GM18909 (cell line): ENCODE results near the gene TBX4.
"Not testable (repeated sequence)": the region's sequence is repeated elsewhere in the genome, so short reads cannot be mapped to it uniquely, and the experiment has no call there.

ENCODE experiments used
- ATAC-seq: cut with Tn5 transposase; IDR thresholded peaks from one replicate; pipeline ENCODE4 v1.9.1; 2021; ENCODE audit warnings: mild to moderate bottlenecking; ENCODE audit not compliant: unreplicated experiment, poor library complexity

The TBX4 gene

DNA sequence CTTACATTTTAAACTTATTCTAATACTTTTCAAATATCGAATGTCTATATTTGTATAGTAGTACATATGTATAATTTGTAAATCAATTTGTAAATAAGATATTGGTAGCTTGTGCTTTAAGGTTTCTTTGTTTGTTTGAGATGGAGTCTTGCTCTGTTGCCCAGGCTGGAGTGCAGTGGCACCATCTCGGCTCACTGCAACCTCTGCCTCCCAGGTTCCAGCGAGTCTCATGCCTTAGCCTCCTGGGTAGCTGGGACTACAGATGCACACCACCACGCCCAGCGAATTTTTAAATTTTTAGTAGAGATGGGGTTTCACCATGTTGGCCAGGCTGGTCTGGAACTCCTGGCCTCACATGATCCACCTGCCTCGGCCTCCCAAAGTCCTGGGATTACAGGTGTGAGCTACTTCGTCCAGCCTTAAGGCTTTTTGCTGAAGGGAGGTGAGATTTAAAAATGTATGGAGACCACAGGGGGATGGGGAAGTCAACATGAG lies 41.7 kb downstream of the TBX4 start:
- not testable (repeated sequence) for ATAC-seq

DNA sequence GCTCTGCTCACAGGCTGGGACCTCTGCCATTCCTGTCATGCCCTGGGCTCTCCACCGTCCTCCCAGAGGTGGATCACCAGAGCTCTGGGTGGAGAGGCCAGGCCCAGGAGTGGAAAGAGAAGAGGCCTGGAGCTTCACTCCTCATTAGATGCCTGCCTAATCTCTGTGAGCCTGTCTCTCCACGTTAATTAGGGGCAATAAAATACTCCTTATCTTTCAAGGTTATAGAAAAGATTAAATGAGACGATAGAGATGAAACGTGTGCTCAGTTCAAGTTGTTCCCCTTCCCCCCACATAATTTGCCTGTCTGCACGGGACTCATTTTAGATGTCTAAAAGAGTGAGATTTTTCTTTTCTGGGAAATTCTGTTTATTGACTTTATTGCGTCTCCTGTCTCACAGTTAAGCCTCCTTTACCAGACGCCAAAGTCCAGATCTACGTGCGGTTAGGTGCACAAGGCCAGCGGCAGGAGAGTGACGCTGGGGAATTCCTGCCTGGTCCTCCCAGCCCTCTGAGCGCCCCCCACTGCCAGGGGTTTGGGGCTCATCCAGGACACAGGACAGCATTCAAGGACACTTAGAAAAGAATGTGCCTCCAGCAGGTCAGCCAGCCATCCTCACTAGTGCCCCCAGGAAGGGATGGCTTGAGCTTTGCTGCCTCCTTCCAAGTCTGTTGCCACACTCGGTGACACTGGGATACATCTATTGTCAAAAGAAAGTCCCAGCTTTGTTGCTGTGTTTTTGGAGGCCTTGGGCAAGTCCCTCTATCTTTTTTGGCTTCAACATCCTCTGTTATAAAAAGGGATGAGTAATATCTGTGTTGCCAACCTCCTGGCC lies 42.3 kb downstream of the TBX4 start:
- ATAC-seq, result no peak

DNA sequence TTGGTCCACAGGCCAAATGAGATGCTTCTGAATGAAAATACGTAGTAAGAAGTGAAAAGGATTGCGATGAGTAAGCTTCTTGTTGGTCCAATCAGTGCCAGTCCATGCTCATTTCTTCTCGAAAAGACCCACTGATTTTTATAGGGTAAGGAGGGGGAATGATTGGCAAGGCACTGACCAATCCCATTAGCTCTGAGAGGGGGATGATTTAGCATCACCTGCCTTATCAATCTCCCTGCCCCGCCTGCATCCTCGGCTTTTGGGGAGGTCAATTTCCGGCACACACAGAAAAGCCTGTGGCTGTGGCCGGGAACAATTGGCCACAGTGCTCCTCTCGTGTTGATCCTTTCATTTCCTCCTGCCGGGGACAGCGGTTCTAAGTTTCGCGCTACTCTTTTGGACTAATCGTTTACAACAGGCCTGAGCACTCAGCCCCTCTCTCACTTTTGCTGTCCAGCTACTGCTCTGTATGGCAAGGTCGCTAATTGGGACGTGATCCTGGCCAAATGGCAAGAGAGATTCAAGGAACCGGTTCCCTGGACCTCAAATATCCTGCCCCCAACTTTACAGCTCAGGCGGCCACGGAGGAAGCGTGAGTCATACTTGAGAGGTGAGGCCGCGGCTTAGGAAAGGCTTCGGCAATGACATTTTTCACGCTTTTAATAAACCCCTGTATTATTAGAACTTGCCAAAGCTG lies 43.1 kb downstream of the TBX4 start:
- no peak for ATAC-seq

DNA sequence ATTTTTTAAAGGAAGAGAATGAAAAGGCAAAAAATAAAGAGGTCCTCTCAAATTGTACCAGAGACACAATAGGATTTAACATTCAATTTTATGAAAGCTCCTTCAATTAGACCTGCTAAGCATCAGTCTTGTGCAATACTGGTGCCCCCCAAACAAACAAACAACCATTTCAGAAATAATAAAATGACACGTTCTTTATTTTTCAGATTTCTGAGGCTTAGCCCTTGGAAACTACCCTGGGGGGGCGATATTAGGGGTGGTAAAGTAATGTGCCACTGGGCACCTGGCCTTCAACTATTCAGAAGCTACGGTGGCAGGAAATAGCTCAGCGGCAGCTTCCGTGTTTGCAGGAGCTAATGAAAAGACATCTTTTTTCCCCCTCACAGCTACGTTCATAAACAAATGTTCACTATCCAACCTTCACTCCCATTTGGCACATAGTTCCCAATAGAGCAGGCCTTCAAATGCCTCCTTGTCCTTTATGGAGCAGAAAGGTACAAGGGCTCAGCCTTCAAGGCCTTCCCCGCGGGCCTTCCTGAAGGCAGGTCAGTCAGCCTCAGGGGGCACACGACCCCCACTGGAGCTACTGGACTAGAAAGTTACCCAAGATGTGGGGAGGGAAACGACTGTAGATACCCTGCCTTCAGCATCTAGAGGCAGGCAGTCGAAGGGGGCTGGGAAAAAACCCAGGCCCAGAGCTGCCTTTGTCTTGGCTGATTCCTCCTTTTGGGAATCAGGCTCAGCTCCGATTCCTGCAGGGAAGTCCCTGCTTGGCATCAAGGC lies 44.1 kb downstream of the TBX4 start:
- ATAC-seq, result no peak

DNA sequence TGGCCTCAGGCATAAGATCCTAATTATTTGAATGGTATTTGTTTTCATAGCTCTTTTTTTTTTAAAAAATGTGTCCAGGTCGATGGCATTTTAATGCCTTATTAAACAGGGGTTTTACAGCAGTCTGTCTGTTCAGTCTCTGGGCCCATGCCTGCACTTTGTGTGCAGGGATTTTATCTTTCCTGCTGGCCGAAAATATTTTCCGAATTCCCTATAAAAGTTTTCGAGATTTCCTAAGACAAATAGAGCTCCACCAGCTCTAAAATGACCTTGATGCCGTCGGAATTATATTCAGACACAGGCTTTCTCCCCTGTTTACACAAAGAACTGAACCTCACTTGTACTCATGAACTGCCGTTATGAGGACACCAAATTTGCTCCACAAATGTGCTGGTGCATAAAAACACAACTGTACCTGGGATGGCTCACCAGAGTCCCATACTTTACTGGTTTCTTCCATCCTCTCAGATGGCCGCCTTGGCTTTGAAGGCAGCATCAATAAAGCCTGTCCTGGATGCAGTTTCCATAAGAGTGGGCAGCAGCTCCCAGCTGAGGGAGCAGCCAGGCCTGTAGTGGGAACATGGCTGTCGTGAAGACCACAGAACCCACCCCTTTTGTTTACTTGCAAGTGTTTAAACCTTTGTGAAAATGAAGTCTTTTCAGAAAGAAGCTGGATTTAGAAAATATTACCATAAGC lies 44.9 kb downstream of the TBX4 start:
- ATAC-seq, result no peak

DNA sequence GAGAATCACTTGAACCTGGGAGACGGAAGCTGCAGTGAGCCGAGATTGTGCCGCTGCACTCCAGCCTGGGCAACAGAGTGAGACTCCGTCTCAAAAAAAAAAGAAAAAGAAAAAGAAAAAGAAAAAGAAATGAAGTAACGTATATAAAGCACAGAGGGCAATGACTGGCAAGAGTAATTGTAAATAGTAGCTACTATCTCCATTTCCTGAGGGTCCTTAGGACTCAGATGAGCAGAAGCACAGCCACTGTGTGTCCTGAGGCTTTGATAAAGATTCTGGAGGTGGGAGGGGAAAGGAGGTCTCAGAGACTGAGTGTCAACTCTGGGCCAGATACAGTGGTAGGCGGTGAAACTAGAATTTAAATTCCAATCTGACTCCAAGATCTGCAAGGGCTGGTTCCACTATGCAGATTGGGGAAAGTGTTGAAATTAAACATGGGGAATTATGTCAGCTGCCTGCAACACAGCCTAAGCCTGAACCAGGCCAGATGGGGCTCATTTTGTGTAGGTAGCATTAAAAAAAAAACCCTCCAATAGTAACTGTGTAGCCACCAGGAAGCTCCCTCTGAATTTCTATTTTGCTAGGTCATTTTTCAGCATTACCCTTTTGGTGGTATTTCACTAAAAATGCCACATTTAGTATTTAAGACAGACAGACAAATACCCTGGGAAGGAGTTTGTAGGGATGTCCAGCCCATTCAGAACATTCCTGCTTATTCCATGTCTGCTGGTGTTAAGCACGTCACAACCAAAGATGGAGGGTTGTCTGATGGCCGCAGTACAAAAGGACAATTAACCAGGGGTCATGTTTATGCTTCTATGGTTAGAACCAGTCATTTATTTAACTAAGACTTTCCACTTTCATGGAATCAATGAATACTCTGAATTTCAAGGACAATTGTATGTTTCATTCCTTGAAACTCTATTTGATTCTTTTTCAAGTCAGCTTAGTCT lies 46.1 kb downstream of the TBX4 start:
- no peak for ATAC-seq

DNA sequence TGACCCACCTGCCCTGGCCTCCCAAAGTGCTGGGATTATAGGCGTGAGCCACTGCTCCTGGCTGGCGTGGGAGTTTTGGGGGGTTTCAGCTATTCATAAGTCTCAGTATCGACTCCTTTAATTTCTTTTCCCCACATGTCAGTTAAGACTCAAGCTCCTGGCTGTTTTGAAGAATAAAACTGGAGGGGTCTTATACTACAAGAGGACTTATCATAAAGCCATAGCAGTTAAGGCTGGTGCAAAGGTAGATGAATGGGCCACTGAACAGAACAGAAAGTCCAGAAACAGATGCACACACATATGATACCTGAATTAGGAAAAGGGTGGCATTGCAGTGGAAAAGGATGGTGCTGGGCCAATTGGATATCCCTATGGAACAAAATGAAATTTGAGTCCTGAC lies 47.4 kb downstream of the TBX4 start:
- no peak for ATAC-seq

DNA sequence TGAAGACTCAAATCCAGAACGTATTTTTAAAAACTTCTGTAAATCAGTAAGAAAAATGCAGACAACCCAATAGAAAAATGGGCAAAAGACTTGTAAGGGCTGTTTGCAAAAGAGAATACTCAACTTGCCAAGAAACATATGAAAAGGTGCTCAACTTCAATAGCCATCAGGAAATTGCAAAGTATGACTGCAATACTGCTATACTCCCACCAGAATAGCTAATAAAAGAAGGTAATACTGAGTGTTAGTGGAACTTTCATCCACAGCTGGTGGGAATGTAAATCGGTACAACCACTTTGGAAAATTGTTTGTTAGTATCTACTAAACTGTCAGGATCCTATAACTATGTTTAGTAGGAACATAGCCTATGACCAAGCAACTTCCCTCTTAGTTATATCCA lies 48.1 kb downstream of the TBX4 start:
- ATAC-seq, result no peak

DNA sequence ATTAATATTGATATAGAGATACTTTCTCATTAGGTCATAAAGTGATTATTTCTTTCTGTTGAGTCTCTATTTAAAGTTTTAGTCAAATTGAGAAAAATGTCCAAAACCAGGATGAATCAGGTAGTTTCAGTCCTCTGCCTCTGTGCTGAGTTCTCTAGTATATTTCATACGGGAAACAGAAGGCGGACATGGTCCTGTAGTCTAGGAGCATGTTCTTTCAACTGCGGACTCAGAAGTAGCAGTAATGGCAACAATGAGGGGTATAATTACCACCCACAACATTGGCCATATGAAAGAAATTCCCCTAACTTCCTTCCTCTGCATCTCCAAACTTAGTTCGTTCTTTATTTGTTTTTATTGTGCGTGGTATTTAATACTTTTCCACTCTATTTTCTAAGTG lies 50.1 kb downstream of the TBX4 start:
- no peak for ATAC-seq

DNA sequence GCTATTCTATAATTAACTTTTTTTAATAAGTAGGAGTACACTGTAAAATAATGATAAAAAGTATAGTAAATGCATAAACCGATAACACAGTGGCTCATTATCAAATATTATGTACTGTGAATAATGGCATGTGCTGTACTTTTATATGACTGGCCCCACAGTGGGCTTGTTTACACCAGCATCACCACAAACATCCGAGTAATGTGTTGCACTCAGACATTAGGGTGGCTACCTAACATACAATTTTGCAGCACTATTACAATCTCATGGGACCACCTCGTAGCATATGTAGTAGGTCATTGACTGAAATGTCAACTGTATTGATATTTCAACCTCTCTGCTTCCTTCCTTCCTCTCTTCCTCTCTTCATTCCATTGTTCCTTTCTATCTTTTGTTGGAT lies 51.7 kb downstream of the TBX4 start:
- no peak for ATAC-seq

DNA sequence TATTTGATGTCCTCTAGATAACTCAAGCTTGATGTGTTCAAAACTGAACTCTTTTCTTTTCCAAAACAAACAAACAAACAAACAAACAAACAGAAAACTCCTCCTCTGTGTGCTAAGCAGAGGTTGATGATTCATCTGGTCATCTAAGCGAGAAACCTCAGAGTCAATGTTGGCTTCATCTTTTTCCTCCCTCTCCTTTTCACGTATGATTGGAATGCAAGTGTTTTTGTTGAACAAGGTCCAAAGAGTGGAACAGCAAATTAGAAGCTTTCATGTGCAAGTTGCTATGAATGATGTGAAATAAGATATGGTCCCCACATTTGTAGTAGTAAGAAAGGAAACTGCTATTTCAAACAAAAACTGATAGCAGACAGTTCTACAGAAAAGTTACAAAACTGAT lies 52.5 kb downstream of the TBX4 start:
- no peak for ATAC-seq

DNA sequence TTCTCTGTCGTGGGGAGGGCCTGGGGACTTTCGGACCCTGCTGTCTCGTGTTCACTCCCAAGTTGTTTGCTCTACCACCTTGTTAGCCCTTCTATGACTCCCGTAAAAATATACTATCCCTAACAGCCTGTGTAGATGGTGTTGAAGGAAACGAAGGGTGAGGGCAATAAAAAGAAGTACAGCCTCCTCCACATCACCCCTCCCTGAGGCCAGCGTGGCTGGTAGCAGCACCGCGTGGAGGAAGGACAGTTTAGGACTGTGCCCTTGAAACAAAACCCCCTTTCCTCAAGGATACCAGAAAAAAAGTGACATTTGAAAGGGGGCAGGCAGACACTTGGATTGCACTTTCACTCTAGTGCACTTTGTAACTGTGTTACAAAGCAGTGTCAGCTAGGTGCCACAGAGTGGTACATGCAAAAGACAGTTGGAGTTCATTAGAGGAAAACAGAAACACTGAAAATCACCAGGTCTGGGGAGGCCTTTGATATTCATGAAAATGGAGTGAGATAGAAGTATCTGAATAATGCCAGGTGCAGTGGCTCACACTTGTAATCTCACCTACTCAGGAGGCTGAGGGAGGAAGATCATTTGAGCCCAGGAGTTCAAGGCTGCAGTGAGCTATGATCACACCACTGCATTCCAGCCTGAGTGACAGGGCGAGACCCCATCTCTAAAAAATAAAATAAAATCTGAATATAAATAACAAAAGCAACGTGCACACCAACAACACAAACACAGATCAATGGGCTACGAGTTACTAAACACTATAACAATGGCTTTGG lies 53.8 kb downstream of the TBX4 start:
- no peak for ATAC-seq

DNA sequence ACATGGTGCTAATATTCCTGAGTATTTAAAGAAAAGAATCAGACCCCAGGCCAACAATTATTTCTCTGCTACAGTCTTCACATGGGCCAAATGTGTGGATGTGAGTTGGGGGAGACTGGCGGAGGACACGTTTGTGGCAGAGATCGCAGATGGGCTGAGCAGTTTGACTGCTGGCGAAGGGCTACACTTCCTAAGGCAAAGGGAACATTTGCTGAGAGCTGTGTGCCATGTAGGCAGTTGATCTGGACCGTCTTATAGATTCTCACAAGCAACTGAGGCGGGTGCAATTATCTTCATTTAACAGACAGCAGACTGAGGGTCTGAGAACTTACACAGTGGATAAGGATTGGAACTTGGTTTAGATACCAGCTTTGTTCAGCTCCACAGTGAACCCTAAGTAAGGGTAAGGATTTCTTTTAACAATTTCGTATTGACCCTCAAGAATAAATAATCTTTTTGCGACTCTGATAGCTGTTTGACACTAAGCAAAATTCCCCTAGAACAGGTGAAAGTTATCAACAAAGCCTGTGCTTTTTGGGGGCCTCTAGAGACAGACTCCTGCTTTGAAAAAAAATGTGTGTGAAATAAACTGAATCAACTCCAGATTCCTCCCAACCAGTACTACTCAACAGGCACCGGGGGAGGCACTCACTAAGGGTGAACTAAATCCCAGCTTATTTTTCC lies 55.3 kb downstream of the TBX4 start:
- no peak for ATAC-seq

DNA sequence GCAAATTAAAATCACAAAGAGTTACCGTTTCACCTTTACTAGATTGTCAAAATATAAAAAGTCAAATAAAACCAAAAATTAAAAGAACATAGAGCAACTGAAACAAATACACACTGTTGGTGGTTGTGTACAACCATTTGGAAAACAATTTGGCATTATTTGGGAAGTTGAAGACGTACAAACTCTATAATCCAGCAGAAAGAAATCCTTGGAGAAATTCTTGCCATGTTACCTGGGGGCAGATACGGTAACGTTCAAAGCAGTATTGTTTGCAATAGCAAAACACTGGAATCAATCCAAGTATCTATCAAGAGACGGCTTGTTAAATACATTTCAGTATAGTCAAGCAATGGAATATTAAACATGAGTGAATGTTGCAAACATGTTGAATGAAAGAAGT lies 56.7 kb downstream of the TBX4 start:
- ATAC-seq, result no peak

DNA sequence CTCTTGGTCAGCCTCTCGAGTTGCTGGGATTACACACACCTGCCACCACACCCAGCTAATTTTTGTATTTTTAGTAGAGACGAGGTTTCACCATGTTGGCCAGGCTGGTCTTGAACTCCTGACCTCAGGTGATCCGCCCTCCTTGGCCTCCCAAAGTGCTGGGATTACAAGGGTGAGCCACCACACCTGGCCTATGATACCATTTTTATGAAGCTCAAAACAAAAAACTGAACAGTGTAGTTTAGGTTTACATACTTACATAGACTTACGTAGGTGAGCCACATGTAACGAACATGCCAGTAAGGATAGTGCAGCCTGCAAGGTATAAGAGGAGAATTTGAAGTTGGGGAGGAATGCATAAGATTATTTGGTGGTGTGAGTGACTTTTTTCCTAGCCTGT lies 57.2 kb downstream of the TBX4 start:
- ATAC-seq, result not testable (repeated sequence)

DNA sequence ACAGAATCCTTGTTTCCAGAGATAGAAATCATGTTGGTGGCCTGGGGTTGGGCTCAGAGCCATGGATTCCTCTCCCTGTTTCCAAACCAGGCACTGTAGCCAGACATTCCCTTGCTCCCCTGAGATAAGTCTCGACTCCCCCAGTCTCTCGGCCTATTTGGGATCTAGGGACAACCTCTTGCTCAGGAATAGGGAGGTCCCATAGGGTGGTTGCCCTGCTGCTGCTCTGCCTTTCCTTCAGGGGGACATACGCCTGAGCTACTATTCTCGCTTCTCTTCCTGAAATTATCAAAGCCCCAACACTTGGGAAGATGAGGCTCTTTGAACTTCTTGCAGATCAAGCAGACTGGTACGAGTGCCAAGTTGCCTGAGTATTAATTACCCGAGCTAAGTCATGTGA lies 58.0 kb downstream of the TBX4 start:
- no peak for ATAC-seq

DNA sequence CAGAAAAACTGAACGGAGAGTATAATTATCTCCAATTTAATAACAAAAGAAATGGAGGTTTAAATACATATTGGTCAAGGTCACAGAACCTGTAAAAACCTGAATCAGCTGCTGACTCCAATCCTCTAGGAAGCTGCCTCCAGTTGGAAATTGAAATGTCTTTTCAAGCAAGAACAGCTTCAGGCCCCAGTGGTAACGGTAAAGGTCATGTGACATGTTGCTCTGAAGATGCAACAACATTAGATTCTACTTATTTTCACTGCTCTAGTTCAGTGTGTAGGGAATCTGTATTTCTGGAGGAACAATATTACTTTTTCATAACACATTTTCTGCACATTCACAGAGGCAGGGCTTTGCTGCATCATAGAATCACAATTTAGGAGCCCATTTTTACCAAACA lies 58.8 kb downstream of the TBX4 start:
- no peak for ATAC-seq
